GM18505 (cell line): ENCODE data around the gene LRRFIP2.

Source experiments
- ATAC-seq: cut with Tn5 transposase; IDR thresholded peaks from one replicate; pipeline ENCODE4 v1.9.1; 2021; ENCODE audit not compliant: unreplicated experiment
- POLR2A ChIP-seq: IDR thresholded peaks from 4 replicates; pipeline ENCODE4 v1.6.1; 2011; ENCODE audit warnings: borderline replicate concordance; ENCODE audit not compliant: insufficient read depth, insufficient read length; ENCODE audit errors: extremely low read depth

LRRFIP2 gene

GRCh38 chr3:37202035-37202434 is 27.7 kb upstream of the LRRFIP2 start:
- ATAC-seq = no peak
- no peak for TF ChIP-seq POLR2A

DNA sequence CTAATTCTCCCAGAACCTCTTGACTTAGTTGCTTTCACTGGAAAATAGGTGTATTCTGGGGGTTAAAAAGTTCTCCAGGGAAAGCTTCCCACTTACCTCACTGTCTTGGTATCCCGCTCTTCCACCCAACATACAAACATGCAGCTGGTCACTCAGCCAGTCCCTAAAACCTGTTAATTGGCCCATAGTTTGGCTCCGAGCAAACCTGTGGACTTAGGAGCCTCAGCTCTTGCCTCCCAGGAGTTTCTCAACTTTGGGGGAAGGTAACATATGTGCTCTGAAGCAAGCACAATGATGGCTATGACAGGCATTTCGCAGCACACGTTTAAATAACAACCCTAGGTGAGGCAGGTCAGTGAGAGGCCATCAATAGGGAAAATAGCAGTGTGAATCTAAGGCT is 25.8 kb upstream of the LRRFIP2 start:
- no peak for TF ChIP-seq POLR2A
- ATAC-seq = no peak

DNA sequence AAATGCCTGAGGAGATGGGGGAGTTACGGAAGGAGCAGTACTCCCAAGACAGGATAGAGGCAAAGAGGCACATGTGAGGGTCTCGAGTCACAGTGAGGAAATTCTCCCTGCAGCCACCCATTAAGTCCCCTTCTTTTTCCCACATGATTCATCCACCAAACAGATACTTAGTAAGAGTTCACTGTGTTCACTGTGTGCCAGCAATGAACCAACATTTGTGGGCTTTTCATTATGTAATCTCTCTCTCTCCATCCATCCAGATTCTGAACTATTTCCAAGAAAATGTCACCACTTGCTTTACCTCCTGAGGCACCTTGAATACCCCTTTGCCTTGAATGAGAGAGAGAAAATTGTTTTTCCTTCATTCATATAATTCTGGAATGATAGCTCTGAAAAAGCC is 24.6 kb upstream of the LRRFIP2 start:
- ATAC-seq = no peak
- no peak for TF ChIP-seq POLR2A

DNA sequence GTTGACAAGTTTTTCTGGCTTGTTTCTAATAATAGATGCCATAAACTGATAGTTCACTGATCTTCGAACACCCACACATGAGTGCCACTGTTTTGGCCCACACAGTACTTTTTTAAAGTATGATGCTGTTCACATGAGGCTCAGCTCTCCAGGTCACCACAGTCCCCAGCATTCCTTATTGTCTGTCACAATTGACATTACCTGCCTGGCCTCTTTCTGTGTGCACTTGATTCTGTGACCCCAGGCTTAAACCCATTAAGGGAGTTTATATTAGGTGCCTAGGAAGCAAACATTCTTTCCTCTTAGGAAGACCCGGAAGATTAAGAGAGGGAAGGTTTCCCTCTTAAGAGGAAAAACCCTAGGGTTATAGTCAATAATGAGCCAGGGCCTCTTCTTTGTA is 24.2 kb upstream of the LRRFIP2 start:
- no peak for TF ChIP-seq POLR2A
- no peak for ATAC-seq

GRCh38 chr3:37197810-37198371 is 23.5 kb upstream of the LRRFIP2 start:
- TF ChIP-seq POLR2A = no peak

DNA sequence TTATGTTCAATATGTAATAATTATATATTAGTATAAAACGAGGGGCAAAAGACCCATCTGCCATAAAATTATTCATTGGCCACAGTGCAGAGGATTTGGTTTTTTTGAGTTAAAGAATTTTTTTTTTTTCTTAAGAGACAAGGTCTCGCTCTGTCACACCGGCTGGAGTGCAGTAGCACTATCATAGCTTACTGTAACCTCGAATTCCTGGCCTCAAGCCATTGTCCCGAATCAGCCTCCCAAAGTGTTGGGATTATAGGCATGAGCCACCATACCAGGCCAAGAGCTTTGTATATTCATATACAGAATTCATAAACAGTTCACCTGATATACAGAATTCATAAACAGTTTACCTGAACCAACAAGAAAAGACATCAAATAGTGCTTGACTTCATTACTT is 20.2 kb upstream of the LRRFIP2 start:
- ATAC-seq = no peak
- TF ChIP-seq POLR2A = no peak

More at GRCh38 chr3:37197810-37198371, 23.5 kb upstream of the LRRFIP2 start:
- ATAC-seq = no peak

DNA sequence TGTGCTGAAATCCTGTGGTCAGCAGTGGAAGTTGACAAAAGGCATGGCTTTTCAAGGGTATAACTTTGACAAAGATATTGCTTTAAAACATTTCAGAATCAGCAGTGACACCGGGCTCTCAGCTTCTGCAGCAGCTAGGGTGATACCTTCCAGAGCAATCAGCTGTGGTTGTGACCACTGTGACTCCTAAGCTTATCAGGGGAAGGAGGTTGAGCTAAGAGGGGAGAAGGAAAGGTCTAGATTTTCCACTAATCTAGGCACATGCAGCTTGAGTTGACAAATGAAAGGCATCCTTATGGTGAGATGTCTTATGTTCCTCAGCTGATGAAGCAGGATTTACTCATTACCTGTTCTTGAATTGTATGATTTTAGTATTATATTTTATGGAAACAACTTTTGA is 16.3 kb upstream of the LRRFIP2 start:
- TF ChIP-seq POLR2A = no peak
- ATAC-seq = no peak

DNA sequence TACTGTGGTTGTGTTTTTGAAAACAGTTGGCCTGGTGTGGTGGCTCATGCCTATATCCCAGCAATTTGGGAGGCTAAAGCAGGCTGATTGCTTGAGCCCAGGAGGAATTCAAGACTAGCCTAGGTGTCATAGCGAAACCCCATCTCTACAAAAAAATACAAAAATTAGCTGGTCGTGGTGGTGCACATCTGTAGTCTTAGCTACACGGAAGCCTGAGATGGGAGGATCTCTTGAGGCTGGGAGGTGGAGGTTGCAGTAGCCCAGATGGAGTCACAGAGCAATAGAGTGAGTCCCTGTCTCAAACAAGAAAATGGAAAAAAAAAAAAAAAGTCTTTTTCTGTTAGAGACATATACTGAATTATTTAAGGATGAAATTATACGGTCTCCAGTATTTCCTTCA is 14.7 kb upstream of the LRRFIP2 start:
- ATAC-seq = peak; percentile 56
- no peak for TF ChIP-seq POLR2A

- ATAC-seq = no peak
- TF ChIP-seq POLR2A = no peak
These were observed 9.6 kb upstream of the LRRFIP2 start for GRCh38 chr3:37183976-37184375.

- no peak for ATAC-seq
- TF ChIP-seq POLR2A = no peak
These were observed 9.0 kb upstream of the LRRFIP2 start for GRCh38 chr3:37183375-37183831.

GRCh38 chr3:37182816-37183215 is 8.4 kb upstream of the LRRFIP2 start:
- no peak for ATAC-seq
- TF ChIP-seq POLR2A = no peak

- ATAC-seq = no peak
- TF ChIP-seq POLR2A = no peak
These were observed 7.4 kb upstream of the LRRFIP2 start for GRCh38 chr3:37181756-37182155.

DNA sequence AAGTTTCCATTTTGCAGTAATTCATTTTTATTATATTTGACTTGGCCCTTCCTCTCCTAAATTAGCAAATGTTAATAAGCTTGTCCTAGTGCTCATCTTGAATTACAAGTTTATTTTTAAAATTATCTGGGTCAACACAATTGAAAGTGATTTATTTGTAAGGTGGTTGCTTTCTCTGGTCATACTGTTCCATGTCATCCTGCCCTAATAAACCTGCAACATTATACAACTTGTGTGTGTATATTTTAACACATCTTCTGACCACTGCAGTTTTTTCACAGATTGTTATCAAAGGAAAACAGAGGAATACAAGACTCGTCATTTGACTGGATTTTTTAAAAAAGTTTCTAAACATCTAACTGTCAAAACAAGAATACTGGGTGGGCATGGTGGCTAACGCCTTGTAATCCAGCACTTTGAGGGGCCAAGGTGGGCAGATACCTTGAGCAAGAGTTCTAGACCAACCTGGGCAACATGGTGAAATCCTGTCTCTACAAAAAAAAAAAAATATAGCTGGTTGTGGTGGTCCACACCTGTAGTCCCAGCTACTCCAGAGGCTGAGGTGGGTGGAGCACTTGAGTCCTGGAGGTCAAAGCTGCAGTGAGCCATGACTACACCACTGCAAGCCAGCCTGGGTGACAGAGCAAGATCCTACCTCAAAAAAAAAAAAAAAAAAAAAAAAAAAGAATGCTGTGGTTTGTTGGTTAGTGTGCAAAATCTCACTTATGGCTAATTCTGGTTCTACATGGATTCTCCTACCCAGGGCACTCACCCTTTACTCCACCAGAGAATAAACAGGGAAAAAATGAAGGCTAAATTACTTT is 5.0 kb upstream of the LRRFIP2 start:
- ATAC-seq = no peak
- no peak for TF ChIP-seq POLR2A

- TF ChIP-seq POLR2A = no peak
- ATAC-seq = no peak
These were observed 576 bp downstream of the LRRFIP2 start for GRCh38 chr3:37173806-37174205.
